ENCODE measurements around the gene PIGV.

DNA sequence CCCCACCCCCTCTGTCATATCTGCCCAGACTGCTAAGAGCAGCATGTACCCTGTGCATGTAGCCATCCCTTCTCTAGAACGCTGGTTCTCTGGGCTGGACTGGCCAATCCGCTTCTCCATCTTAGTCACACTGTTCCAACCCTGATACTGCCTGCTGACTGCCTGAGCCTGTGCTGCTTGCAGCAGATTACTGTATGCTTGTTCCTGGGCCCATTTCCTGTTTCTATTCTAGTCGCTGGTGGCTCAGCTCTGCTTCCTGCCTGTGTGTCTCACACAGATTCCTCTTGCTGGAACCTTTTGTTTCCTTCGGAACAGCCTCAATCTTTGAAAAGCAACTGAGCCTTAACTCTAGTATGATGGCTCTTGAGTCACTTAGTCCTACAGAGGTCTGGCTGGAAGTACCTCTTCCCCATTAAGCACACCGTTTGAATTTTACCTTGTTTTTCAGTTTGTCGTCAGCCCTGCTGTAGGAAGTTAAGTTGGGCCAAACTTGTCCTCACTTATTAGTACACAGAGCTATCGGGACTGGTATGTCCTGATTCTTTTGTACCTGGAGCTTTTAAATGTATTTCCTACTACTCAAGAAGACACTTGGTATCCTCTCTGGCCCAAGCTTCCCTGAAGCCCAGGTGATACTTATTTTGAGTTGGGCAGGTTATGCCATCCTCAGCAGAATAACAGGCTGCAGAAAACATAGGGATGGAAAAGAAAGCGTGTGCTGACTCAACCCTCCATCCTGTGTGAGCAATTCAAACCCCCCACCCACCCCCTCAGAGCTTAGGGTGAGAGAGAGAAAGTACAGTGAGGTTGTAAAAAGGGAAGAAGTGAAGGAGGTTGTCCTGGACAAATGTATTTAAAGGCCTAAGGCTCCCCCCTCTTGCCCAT is 43.4 kb upstream of the PIGV start:
- TF ChIP-seq ZNF670 (tag by site-specific recombination; IDR thresholded peaks at IDR 0.05; ENCODE audit: low read depth): no peak
- TF ChIP-seq, protein P1, sequence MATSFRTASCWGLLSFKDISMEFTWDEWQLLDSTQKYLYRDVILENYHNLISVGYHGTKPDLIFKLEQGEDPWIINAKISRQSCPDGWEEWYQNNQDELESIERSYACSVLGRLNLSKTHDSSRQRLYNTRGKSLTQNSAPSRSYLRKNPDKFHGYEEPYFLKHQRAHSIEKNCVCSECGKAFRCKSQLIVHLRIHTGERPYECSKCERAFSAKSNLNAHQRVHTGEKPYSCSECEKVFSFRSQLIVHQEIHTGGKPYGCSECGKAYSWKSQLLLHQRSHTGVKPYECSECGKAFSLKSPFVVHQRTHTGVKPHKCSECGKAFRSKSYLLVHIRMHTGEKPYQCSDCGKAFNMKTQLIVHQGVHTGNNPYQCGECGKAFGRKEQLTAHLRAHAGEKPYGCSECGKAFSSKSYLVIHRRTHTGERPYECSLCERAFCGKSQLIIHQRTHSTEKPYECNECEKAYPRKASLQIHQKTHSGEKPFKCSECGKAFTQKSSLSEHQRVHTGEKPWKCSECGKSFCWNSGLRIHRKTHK (tag by site-specific recombination; IDR thresholded peaks at IDR 0.05): no peak
- no peak for TF ChIP-seq ZBTB17 (tag by site-specific recombination; IDR thresholded peaks at IDR 0.05)
- TF ChIP-seq, protein P2, sequence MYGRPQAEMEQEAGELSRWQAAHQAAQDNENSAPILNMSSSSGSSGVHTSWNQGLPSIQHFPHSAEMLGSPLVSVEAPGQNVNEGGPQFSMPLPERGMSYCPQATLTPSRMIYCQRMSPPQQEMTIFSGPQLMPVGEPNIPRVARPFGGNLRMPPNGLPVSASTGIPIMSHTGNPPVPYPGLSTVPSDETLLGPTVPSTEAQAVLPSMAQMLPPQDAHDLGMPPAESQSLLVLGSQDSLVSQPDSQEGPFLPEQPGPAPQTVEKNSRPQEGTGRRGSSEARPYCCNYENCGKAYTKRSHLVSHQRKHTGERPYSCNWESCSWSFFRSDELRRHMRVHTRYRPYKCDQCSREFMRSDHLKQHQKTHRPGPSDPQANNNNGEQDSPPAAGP (tag by site-specific recombination; IDR thresholded peaks at IDR 0.05): no peak
- no peak for TF ChIP-seq ZBTB1 (tag by site-specific recombination; IDR thresholded peaks at IDR 0.05)
- TF ChIP-seq, protein P3, sequence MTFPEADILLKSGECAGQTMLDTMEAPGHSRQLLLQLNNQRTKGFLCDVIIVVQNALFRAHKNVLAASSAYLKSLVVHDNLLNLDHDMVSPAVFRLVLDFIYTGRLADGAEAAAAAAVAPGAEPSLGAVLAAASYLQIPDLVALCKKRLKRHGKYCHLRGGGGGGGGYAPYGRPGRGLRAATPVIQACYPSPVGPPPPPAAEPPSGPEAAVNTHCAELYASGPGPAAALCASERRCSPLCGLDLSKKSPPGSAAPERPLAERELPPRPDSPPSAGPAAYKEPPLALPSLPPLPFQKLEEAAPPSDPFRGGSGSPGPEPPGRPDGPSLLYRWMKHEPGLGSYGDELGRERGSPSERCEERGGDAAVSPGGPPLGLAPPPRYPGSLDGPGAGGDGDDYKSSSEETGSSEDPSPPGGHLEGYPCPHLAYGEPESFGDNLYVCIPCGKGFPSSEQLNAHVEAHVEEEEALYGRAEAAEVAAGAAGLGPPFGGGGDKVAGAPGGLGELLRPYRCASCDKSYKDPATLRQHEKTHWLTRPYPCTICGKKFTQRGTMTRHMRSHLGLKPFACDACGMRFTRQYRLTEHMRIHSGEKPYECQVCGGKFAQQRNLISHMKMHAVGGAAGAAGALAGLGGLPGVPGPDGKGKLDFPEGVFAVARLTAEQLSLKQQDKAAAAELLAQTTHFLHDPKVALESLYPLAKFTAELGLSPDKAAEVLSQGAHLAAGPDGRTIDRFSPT (tag by site-specific recombination; IDR thresholded peaks at IDR 0.05): no peak
- no peak for TF ChIP-seq YY1 (tag by site-specific recombination; IDR thresholded peaks at IDR 0.05)
- TF ChIP-seq, protein P4, sequence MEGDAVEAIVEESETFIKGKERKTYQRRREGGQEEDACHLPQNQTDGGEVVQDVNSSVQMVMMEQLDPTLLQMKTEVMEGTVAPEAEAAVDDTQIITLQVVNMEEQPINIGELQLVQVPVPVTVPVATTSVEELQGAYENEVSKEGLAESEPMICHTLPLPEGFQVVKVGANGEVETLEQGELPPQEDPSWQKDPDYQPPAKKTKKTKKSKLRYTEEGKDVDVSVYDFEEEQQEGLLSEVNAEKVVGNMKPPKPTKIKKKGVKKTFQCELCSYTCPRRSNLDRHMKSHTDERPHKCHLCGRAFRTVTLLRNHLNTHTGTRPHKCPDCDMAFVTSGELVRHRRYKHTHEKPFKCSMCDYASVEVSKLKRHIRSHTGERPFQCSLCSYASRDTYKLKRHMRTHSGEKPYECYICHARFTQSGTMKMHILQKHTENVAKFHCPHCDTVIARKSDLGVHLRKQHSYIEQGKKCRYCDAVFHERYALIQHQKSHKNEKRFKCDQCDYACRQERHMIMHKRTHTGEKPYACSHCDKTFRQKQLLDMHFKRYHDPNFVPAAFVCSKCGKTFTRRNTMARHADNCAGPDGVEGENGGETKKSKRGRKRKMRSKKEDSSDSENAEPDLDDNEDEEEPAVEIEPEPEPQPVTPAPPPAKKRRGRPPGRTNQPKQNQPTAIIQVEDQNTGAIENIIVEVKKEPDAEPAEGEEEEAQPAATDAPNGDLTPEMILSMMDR (tag by site-specific recombination; IDR thresholded peaks at IDR 0.05): no peak
- no peak for TF ChIP-seq ZNF792 (tag by site-specific recombination; IDR thresholded peaks at IDR 0.05)
